ENCODE measurements around the gene CCDC85A. TPM values are rescaled to one million over a fixed set of nuclear protein-coding genes. Genes with fewer than 3 reads are reported as not detected.

The CCDC85A gene
- polyA plus RNA-seq, 1 donor (not counting 4 experiments of a cell fraction or from before 2014, with no cell fraction given), result not detected

GRCh38 chr2:56314371-56314770, 130.6 kb downstream of the CCDC85A start:
- Histone ChIP-seq H3K27ac (ENCODE audit: control insufficient read depth, insufficient read depth, low read length) (no peak overlapping the region), H3K9me1 (ENCODE audit: control insufficient read depth, extremely low read depth, insufficient read depth, low read length) (no peaks in the 10 kb centered on the region), H3K9ac (ENCODE audit: control insufficient read depth, extremely low read depth, insufficient read depth, low read length) (no peak overlapping the region), H3K79me2 (ENCODE audit: control insufficient read depth, insufficient read depth, low read length) (no peaks in the 10 kb centered on the region), H3K36me3 (ENCODE audit: control insufficient read depth in 2 of 2, extremely low read depth in 1 of 2, insufficient read depth in 2 of 2, low read length in 2 of 2) (no peaks in the 10 kb centered on the region), H4K20me1 (ENCODE audit: control insufficient read depth, extremely low read depth, insufficient read depth, low read length) (no peaks in the 10 kb centered on the region), H3K9me3 (ENCODE audit: control insufficient read depth, low read depth, low read length) (no peaks in the 10 kb centered on the region), H3K4me2 (ENCODE audit: control insufficient read depth, extremely low read depth, insufficient read depth, low read depth, low read length) (no peak overlapping the region), H3K4me3 (ENCODE audit: control insufficient read depth in 2 of 3, extremely low read depth in 1 of 3, insufficient read depth in 2 of 3, low read depth in 1 of 3, low read length in 3 of 3) (no peak overlapping the region), H3K27me3 (ENCODE audit: control insufficient read depth, extremely low read depth, insufficient read depth, low read length) (no peaks in the 10 kb centered on the region), H2AFZ (ENCODE audit: control insufficient read depth, low read length) (no peak overlapping the region), H3K4me1 (ENCODE audit: control insufficient read depth, extremely low read depth, insufficient read depth, low read length) (no peaks in the 10 kb centered on the region)
- dilution Hi-C loops (cut with MboI; ENCODE audit: extremely low pct_ligation_motif_present, low sequenced_read_pairs), result no loop called here
- DNase-seq (ENCODE audit: low read depth, low spot score) (no peak), FAIRE-seq (no peak)
- TF ChIP-seq EZH2 (IDR thresholded peaks at IDR 0.05; ENCODE audit: low read length) (no peak), CTCF (optimal IDR thresholded peaks at IDR 0.05 in 1 of 3, IDR thresholded peaks at IDR 0.05 in 1 of 3, conservative IDR thresholded peaks at IDR 0.05 in 1 of 3; ENCODE audit: extremely low read depth in 1 of 3, insufficient read depth in 2 of 3, low read length in 3 of 3) (no peak)

GRCh38 chr2:56314796-56315195, 131.0 kb downstream of the CCDC85A start:
- H3K4me1 ChIP-seq (ENCODE audit: control insufficient read depth, extremely low read depth, insufficient read depth, low read length), result no peaks in the 10 kb centered on the region
- H3K27ac ChIP-seq (ENCODE audit: control insufficient read depth, insufficient read depth, low read length), result no peak overlapping the region
- FAIRE-seq (no peak), DNase-seq (ENCODE audit: low read depth, low spot score) (no peak)
- H3K9me1 ChIP-seq (ENCODE audit: control insufficient read depth, extremely low read depth, insufficient read depth, low read length), result no peaks in the 10 kb centered on the region
- dilution Hi-C loops (cut with MboI; ENCODE audit: extremely low pct_ligation_motif_present, low sequenced_read_pairs), result no loop called here
- TF ChIP-seq EZH2 (IDR thresholded peaks at IDR 0.05; ENCODE audit: low read length) (no peak), CTCF (optimal IDR thresholded peaks at IDR 0.05 in 1 of 3, IDR thresholded peaks at IDR 0.05 in 1 of 3, conservative IDR thresholded peaks at IDR 0.05 in 1 of 3; ENCODE audit: extremely low read depth in 1 of 3, insufficient read depth in 2 of 3, low read length in 3 of 3) (no peak)
- H3K9ac ChIP-seq (ENCODE audit: control insufficient read depth, extremely low read depth, insufficient read depth, low read length), result no peak overlapping the region
- no peak overlapping the region for H3K4me3 ChIP-seq (ENCODE audit: control insufficient read depth in 2 of 3, extremely low read depth in 1 of 3, insufficient read depth in 2 of 3, low read depth in 1 of 3, low read length in 3 of 3)
- H3K9me3 ChIP-seq (ENCODE audit: control insufficient read depth, low read depth, low read length), result no peaks in the 10 kb centered on the region
- no peak overlapping the region for H2AFZ ChIP-seq (ENCODE audit: control insufficient read depth, low read length)
- no peaks in the 10 kb centered on the region for H3K36me3 ChIP-seq (ENCODE audit: control insufficient read depth in 2 of 2, extremely low read depth in 1 of 2, insufficient read depth in 2 of 2, low read length in 2 of 2)
- no peaks in the 10 kb centered on the region for H3K79me2 ChIP-seq (ENCODE audit: control insufficient read depth, insufficient read depth, low read length)
- no peaks in the 10 kb centered on the region for H3K27me3 ChIP-seq (ENCODE audit: control insufficient read depth, extremely low read depth, insufficient read depth, low read length)
- no peaks in the 10 kb centered on the region for H4K20me1 ChIP-seq (ENCODE audit: control insufficient read depth, extremely low read depth, insufficient read depth, low read length)
- no peak overlapping the region for H3K4me2 ChIP-seq (ENCODE audit: control insufficient read depth, extremely low read depth, insufficient read depth, low read depth, low read length)

Measured in keratinocyte (primary cell).